Measurements from ENCODE around the gene NOS1.

NOS1 gene

GRCh38 chr12:117167769-117168168, 193.7 kb downstream of the NOS1 start:
- DNase-seq: no peak

GRCh38 chr12:117166107-117166506, 195.3 kb downstream of the NOS1 start:
- no peak for DNase-seq

GRCh38 chr12:117165342-117165741, 196.1 kb downstream of the NOS1 start:
- DNase-seq: no peak

DNA sequence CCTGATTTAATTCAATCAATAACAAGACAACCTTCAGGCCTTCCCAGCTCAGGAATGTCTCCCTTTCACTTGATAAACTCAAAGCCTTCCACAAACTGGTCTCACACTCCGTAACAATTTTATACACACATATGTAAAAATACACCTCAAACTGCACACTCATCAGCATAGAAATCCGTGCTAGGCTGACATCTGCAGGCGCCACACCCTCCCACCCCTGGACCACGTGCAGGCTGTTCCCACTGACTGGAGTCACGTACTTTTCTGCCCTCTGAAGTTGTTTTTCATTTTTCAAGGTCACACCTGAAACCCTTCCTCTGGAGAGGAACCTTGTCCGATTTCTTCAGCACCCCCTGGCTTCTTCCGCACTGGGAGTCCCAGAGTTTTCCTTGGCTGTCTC, 198.8 kb downstream of the NOS1 start:
- no peak for DNase-seq

GRCh38 chr12:117162167-117162539, 199.3 kb downstream of the NOS1 start:
- no peak for DNase-seq

GRCh38 chr12:117161460-117162166, 199.8 kb downstream of the NOS1 start:
- DNase-seq: no peak

DNA sequence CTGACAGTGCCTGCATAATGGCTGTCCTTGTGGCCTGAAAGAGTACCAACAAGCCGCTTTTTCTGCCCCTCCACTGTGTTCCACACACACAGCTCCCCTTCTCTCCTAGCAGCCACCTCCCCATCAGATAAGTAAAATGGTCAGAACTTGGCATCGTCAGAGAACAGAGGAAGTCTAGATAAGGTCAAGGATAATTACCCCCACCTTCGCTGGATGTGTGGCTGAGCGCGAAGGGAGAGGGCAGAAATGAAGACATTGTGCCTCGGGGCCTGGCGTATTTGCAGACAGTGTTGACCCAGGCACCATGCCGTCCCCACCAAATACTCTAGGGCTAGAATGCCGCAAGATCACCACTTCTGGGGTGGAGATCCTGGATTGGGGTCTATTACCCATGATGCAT, 201.8 kb downstream of the NOS1 start:
- DNase-seq: no peak

DNA sequence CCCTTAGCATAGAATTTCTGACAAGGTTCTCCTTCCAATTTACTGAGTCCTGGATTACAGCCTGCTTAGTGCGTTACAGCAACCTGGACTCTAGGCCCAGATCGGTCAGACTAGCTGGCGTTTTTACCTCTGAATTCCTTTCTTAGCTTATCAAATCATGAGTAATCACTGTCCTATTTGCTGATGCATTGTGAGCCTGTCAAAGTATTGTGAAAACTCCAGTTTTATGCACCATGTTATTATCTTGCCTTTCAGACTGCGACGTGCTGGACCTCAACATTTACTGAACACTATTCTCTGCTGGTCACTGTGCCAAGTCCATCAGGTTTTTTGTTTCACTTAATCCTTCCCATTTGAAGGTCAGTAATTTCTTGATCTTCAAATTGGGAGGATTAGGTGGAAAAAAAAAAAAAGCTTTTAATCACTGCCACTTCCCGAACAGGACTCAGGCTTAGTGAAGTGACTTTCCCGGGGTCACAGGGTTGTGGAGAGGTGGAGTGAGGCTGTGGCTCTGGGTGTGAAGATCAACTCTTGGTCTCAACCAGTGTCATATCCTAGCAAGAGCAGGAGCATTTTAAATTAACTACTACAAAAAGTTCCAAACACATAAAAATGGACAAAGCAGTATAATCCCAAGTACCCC, 202.4 kb downstream of the NOS1 start:
- DNase-seq: no peak

All from effector CD8-positive, alpha-beta T cell (primary cell).